Smooth muscle cell (in vitro differentiated cells): Measurements from ENCODE around the gene SARS2. TPM values are rescaled to one million over a fixed set of nuclear protein-coding genes. Genes with fewer than 3 reads are reported as not detected.

ENCODE experiments used
- DNase-seq: peaks from one replicate; lab custom pipeline; 2025; ENCODE audit not compliant: unreplicated experiment; lab: John Stamatoyannopoulos, UW
- H2AFZ ChIP-seq: fragments of 200-600 bp; sonication (generic); 2 replicates; pipeline ENCODE4 v1.6.0; 2016; ENCODE audit warnings: antibody characterized with exemption, low read depth, mild to moderate bottlenecking
- H3F3A ChIP-seq: fragments of 200-600 bp; sonication (generic); 2 replicates; pipeline ENCODE4 v1.6.0; 2017; ENCODE audit warnings: antibody characterized with exemption, low read depth
- H3K27ac ChIP-seq: fragments of 200-600 bp; sonication (generic); 2 replicates; pipeline ENCODE4 v1.5.1; 2016; ENCODE audit warnings: low read depth, mild to moderate bottlenecking
- H3K27me3 ChIP-seq: fragments of 200-600 bp; sonication (generic); 2 replicates; pipeline ENCODE4 v1.6.1; 2016; ENCODE audit warnings: low read depth, mild to moderate bottlenecking
- H3K36me3 ChIP-seq: fragments of 200-600 bp; sonication (generic); 2 replicates; pipeline ENCODE4 v1.5.1; 2016; ENCODE audit warnings: low read depth
- H3K4me1 ChIP-seq: fragments of 200-600 bp; sonication (generic); 2 replicates; pipeline ENCODE4 v1.5.1; 2016; ENCODE audit warnings: low read depth
- H3K4me2 ChIP-seq: fragments of 200-600 bp; sonication (generic); 2 replicates; pipeline ENCODE4 v1.6.0; 2016; ENCODE audit warnings: mild to moderate bottlenecking
- H3K4me3 ChIP-seq: fragments of 200-600 bp; sonication (generic); 2 replicates; pipeline ENCODE4 v1.5.1; 2016; ENCODE audit warnings: mild to moderate bottlenecking
- H3K79me2 ChIP-seq: fragments of 200-600 bp; sonication (generic); 2 replicates; pipeline ENCODE4 v1.6.0; 2016; ENCODE audit warnings: low read depth, mild to moderate bottlenecking
- H3K9ac ChIP-seq: fragments of 200-600 bp; sonication (generic); 2 replicates; pipeline ENCODE4 v1.6.0; 2016; ENCODE audit warnings: low read depth
- H3K9me3 ChIP-seq: fragments of 200-600 bp; sonication (generic); replicated peaks from 2 replicates; pipeline ENCODE4 v1.5.1; 2016; ENCODE audit warnings: low read depth
- H4K20me1 ChIP-seq: fragments of 200-600 bp; sonication (generic); 2 replicates; pipeline ENCODE4 v1.6.0; 2016; ENCODE audit warnings: low read depth
- CTCF ChIP-seq: fragments of 200-600 bp; sonication (generic); IDR thresholded peaks from 2 replicates; pipeline ENCODE4 v1.5.1; 2017; ENCODE audit warnings: borderline replicate concordance, mild to moderate bottlenecking, antibody characterized with exemption; ENCODE audit not compliant: insufficient read depth, poor library complexity, severe bottlenecking
- WGBS: methylation state at CpG from one replicate; pipeline ENCODE4 v1.1.7; 2016; ENCODE audit warnings: low lambda C conversion rate; 5-methylcytosine and 5-hydroxymethylcytosine counted together
- polyA plus RNA-seq: library from polyadenylated mRNA; unstranded; fragments of >200 nt; fragmentation: Nextera tagmentation; extraction: Ambion mirVana; gene quantifications from 2 replicates; pipeline ENCODE4 v1.2.1, GENCODE V29; 2016
- total RNA-seq: library from RNA; depleted of rRNA; stranded (reverse); fragments of >200 nt; gene quantifications from 2 replicates; pipeline ENCODE4 v1.2.3, GENCODE V29; 2014

The SARS2 gene
- total and polyA plus RNA-seq, 2 experiments from 2014 or later, result 12.3 to 33.1 TPM

GRCh38 chr19:38964738-38965137 lies 34.2 kb upstream of the SARS2 start:
- WGBS, result 76% methylated on average over 2 of the region's 2 CpGs
- Histone ChIP-seq H3K4me3 (no peak overlapping the region), H2AFZ (no peak overlapping the region), H3K27ac (no peak overlapping the region), H3K27me3 (no peaks in the 10 kb centered on the region), H3K4me2 (no peak overlapping the region), H3F3A (no peaks in the 10 kb centered on the region), H3K9ac (no peak overlapping the region), H4K20me1 (no peaks in the 10 kb centered on the region), H3K4me1 (no peaks in the 10 kb centered on the region), H3K9me3 (no peaks in the 10 kb centered on the region), H3K79me2 (peaks cover 4% of the 10 kb centered on the region), H3K36me3 (no peaks in the 10 kb centered on the region)
- DNase-seq, result no peak
- no peak for TF ChIP-seq CTCF

GRCh38 chr19:38959618-38960017 lies 29.1 kb upstream of the SARS2 start:
- Histone ChIP-seq H3K27ac (no peak overlapping the region), H3K4me2 (no peak overlapping the region), H3K79me2 (no peaks in the 10 kb centered on the region), H3F3A (no peaks in the 10 kb centered on the region), H3K9ac (no peak overlapping the region), H3K9me3 (no peaks in the 10 kb centered on the region), H3K36me3 (no peaks in the 10 kb centered on the region), H4K20me1 (no peaks in the 10 kb centered on the region), H3K4me3 (no peak overlapping the region), H3K4me1 (no peaks in the 10 kb centered on the region), H2AFZ (no peak overlapping the region), H3K27me3 (no peaks in the 10 kb centered on the region)
- TF ChIP-seq CTCF, result no peak
- WGBS, result 94% methylated on average over 5 of the region's 5 CpGs
- DNase-seq, result no peak

GRCh38 chr19:38958301-38958700 lies 27.7 kb upstream of the SARS2 start:
- H3K9me3 ChIP-seq, result no peaks in the 10 kb centered on the region
- no peak for TF ChIP-seq CTCF
- 96% methylated on average over 2 of the region's 2 CpGs for WGBS
- H3K4me1 ChIP-seq, result no peaks in the 10 kb centered on the region
- no peaks in the 10 kb centered on the region for H4K20me1 ChIP-seq
- H3K79me2 ChIP-seq, result no peaks in the 10 kb centered on the region
- DNase-seq, result no peak
- H3F3A ChIP-seq, result no peaks in the 10 kb centered on the region
- no peak overlapping the region for H2AFZ ChIP-seq
- H3K9ac ChIP-seq, result no peak overlapping the region
- no peak overlapping the region for H3K4me3 ChIP-seq
- H3K27me3 ChIP-seq, result no peaks in the 10 kb centered on the region
- no peak overlapping the region for H3K27ac ChIP-seq
- no peak overlapping the region for H3K4me2 ChIP-seq
- no peaks in the 10 kb centered on the region for H3K36me3 ChIP-seq

GRCh38 chr19:38956264-38956663 lies 25.7 kb upstream of the SARS2 start:
- H3K9ac ChIP-seq, result no peak overlapping the region
- no peaks in the 10 kb centered on the region for H3K9me3 ChIP-seq
- no peaks in the 10 kb centered on the region for H3K27me3 ChIP-seq
- H2AFZ ChIP-seq, result no peak overlapping the region
- no peaks in the 10 kb centered on the region for H3K4me1 ChIP-seq
- no peak overlapping the region for H3K27ac ChIP-seq
- no peak for TF ChIP-seq CTCF
- WGBS, result 81% methylated on average over 2 of the region's 2 CpGs
- H3K4me3 ChIP-seq, result no peak overlapping the region
- no peaks in the 10 kb centered on the region for H4K20me1 ChIP-seq
- no peaks in the 10 kb centered on the region for H3K79me2 ChIP-seq
- no peaks in the 10 kb centered on the region for H3F3A ChIP-seq
- no peak overlapping the region for H3K4me2 ChIP-seq
- DNase-seq, result no peak
- H3K36me3 ChIP-seq, result no peaks in the 10 kb centered on the region
